Body of pancreas (tissue), 4 donors: ENCODE measurements around the gene GAB1.

Experiments
- POLR2A ChIP-seq, 3 donors: fragments of 450-650 bp; IDR thresholded peaks; one replicate each; pipeline ENCODE4 v1.6.1; 2016; ENCODE audit warnings: antibody characterized with exemption in 3 of 3, mild to moderate bottlenecking in 2 of 3
- TF ChIP-seq, protein P1 (sequence below), 7 experiments: fragments of 450-650 bp in 4 of 7; fragments of 200-600 bp in 3 of 7; sonication (generic) in 3 of 7; IDR thresholded peaks; one replicate each; pipeline ENCODE4 v1.5.1; 2016 to 2019; ENCODE audit warnings: antibody characterized with exemption in 7 of 7

DNA sequence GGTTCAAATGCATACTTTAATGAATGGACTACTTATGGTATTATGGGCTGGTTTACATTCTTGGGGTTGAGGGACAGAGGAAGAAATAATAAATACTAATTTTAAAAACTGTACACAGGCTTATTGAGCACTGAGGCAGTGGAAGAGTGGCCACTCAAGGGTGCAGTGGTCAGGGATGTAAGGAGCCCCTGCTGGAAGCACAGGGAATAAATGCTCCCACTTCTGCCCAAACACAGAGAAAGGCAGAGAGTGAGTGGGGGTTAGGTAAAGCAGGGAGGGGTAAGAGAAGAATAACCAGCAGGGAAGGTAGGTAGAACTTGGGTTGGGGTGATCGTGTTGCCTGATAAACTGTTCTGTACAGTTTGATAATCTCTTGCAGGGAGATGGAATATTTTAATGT, 60.0 kb downstream of the GAB1 start:
- TF ChIP-seq, protein P1, sequence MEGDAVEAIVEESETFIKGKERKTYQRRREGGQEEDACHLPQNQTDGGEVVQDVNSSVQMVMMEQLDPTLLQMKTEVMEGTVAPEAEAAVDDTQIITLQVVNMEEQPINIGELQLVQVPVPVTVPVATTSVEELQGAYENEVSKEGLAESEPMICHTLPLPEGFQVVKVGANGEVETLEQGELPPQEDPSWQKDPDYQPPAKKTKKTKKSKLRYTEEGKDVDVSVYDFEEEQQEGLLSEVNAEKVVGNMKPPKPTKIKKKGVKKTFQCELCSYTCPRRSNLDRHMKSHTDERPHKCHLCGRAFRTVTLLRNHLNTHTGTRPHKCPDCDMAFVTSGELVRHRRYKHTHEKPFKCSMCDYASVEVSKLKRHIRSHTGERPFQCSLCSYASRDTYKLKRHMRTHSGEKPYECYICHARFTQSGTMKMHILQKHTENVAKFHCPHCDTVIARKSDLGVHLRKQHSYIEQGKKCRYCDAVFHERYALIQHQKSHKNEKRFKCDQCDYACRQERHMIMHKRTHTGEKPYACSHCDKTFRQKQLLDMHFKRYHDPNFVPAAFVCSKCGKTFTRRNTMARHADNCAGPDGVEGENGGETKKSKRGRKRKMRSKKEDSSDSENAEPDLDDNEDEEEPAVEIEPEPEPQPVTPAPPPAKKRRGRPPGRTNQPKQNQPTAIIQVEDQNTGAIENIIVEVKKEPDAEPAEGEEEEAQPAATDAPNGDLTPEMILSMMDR (IDR thresholded peaks at IDR 0.05) = no peak
- no peak for TF ChIP-seq POLR2A (IDR thresholded peaks at IDR 0.05)
